Skeletal muscle tissue (tissue), 4 donors: ENCODE measurements around the gene CTNNA2. TPM values are rescaled to one million over a fixed set of nuclear protein-coding genes. Genes with fewer than 3 reads are reported as not detected.

ENCODE experiments used
- H3K27ac ChIP-seq: one replicate; pipeline ENCODE4 v1.7.0; 2013; ENCODE audit warnings: mild to moderate bottlenecking, low read depth, low read length, inconsistent platforms
- H3K27me3 ChIP-seq, 3 donors: one replicate each; pipeline ENCODE4 v1.7.0; 2013; ENCODE audit warnings: low read length in 3 of 3; ENCODE audit not compliant: control insufficient read depth in 3 of 3, insufficient read depth in 3 of 3
- H3K36me3 ChIP-seq, 3 donors: one replicate each; pipeline ENCODE4 v1.7.0; 2013; ENCODE audit warnings: low read length in 3 of 3; ENCODE audit not compliant: control insufficient read depth in 3 of 3, insufficient read depth in 3 of 3
- H3K4me1 ChIP-seq, 3 donors: one replicate each; pipeline ENCODE4 v1.7.0; 2013; ENCODE audit warnings: low read length in 3 of 3, mild to moderate bottlenecking in 3 of 3; ENCODE audit not compliant: control insufficient read depth in 3 of 3, insufficient read depth in 3 of 3
- H3K4me3 ChIP-seq, 3 donors: one replicate each; pipeline ENCODE4 v1.7.0; 2013; ENCODE audit warnings: low read length in 3 of 3
- H3K9ac ChIP-seq, 3 donors: one replicate each; pipeline ENCODE4 v1.7.0; 2013; ENCODE audit warnings: low read length in 3 of 3, mild to moderate bottlenecking in 3 of 3, moderate library complexity in 2 of 3, low read depth in 1 of 3
- H3K9me3 ChIP-seq, 3 donors: one replicate each; pipeline ENCODE4 v1.7.0; 2013; ENCODE audit warnings: low read length in 3 of 3; ENCODE audit not compliant: control insufficient read depth in 3 of 3
- total RNA-seq: library from RNA; depleted of rRNA; stranded (reverse); fragments of >200 nt; gene quantifications from one replicate; pipeline ENCODE4 v1.2.3, GENCODE V29; 2014
- donor health status: Osteomylitis.

Gene CTNNA2
- total RNA-seq, 1 donor from 2014 or later = 1.0 TPM

DNA sequence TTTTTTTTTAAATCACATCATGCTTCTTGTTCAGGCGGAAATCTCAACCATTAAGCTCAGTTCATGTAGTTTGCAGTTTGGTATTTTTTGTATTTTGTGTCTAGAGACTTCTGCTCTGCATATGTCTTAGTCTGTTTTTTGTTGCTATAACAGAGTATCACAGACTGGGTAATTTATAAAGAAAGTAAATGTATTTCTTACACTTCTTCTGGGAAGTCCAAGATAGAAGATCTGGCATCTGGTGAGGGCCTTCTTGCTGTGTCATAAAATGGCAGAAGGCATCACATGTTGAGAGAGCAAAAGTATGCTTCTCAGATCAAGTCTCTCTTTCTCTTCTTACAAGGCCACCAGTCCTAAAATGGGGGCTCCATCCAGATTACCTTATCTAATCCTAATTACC, 208.2 kb downstream of the CTNNA2 start:
- Histone ChIP-seq H3K36me3 (no peaks in the 10 kb centered on the region), H3K4me3 (no peak overlapping the region), H3K27ac (no peak overlapping the region), H3K27me3 (no peaks in the 10 kb centered on the region), H3K9ac (no peak overlapping the region), H3K9me3 (no peaks in the 10 kb centered on the region), H3K4me1 (no peaks in the 10 kb centered on the region)

DNA sequence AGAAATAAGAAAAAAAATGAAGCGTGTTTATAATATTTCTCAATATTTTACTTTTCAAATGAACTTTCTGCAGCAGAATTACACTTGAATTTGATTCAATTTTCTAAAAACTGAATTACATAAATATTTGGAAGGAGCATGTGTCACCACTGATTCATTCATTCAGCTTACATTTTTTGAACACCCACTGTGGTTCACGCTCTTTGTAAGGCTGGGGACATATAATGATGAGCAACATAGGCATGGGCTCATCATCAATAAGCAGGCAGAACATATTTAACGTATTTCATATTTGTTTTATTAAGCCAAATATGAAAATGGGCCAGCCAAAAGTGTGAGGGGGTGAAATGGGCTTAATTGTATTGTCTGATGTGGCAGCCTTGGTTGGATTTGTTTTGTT, 209.1 kb downstream of the CTNNA2 start:
- H3K9ac ChIP-seq = no peak overlapping the region
- no peaks in the 10 kb centered on the region for H3K9me3 ChIP-seq
- no peaks in the 10 kb centered on the region for H3K36me3 ChIP-seq
- no peak overlapping the region for H3K27ac ChIP-seq
- no peaks in the 10 kb centered on the region for H3K27me3 ChIP-seq
- H3K4me3 ChIP-seq = no peak overlapping the region
- H3K4me1 ChIP-seq = no peaks in the 10 kb centered on the region

DNA sequence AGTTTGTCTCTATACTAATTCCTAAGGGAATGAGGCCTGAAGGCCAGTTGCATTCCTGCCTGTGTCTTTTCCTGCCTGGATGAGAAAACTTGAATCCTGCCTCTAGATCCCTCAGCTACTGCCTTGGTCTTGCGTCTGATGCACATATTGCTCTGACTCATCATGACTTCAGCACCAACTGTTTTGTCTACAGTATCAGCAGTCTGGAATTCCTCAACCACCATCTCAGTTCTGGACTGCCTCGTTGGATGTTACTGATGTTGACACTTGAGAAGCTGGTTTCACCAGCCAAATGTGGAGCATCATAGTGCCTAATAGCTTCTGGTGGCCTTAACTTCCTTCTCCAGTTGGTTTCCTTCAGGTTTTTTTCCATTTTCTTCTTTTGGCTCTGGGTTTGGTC, 211.0 kb downstream of the CTNNA2 start:
- H3K9ac ChIP-seq = no peak overlapping the region

DNA sequence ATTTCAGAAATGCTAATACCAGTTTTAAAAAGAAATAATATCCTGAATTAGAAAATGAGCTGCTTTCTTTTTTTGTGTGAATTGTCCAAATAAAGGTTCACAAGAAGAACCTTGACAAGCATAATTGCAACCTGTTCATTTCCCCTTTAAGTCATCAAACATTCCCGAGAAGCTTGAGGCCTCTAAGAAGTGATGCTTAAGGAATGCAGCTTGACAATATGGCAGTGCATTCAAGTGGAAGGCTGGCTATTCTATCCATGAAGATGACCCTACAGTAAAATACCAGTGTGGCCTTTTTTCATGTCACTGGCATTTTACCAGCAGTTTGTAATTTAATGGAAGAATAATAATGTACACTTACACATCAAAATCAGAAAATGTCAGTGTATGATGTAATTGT, 216.7 kb downstream of the CTNNA2 start:
- H3K27me3 ChIP-seq = no peaks in the 10 kb centered on the region
- no peak overlapping the region for H3K27ac ChIP-seq
- H3K9ac ChIP-seq = no peak overlapping the region
- no peaks in the 10 kb centered on the region for H3K4me1 ChIP-seq
- H3K36me3 ChIP-seq = no peaks in the 10 kb centered on the region
- no peaks in the 10 kb centered on the region for H3K9me3 ChIP-seq
- H3K4me3 ChIP-seq = no peak overlapping the region

More for the DNA sequence above, 211.0 kb downstream of the CTNNA2 start:
- no peaks in the 10 kb centered on the region for H3K36me3 ChIP-seq
- no peaks in the 10 kb centered on the region for H3K4me1 ChIP-seq
- no peak overlapping the region for H3K4me3 ChIP-seq
- no peak overlapping the region for H3K27ac ChIP-seq
- H3K27me3 ChIP-seq = no peaks in the 10 kb centered on the region
- H3K9me3 ChIP-seq = no peaks in the 10 kb centered on the region

DNA sequence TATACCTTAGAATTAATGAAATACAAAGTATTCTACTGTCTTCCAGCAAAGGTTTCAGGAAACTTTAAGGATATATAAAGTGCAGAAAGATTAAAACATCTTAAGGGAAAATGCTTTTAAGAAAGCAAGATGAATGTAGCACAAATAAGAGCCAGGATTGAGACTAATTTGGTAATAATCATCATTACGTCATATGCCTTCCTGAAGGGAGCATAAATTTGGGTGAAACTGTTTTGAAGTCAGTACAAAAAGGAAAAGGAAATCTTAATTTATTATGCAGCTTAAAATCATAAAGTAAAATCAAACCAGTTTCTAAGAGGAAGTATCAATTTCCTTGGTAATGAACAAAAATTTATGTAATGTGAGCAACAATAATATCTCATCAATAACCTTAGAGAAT, 221.7 kb downstream of the CTNNA2 start:
- Histone ChIP-seq H3K27ac (no peak overlapping the region), H3K27me3 (no peaks in the 10 kb centered on the region), H3K9me3 (no peaks in the 10 kb centered on the region), H3K4me1 (no peaks in the 10 kb centered on the region), H3K9ac (no peak overlapping the region), H3K4me3 (no peak overlapping the region), H3K36me3 (no peaks in the 10 kb centered on the region)

DNA sequence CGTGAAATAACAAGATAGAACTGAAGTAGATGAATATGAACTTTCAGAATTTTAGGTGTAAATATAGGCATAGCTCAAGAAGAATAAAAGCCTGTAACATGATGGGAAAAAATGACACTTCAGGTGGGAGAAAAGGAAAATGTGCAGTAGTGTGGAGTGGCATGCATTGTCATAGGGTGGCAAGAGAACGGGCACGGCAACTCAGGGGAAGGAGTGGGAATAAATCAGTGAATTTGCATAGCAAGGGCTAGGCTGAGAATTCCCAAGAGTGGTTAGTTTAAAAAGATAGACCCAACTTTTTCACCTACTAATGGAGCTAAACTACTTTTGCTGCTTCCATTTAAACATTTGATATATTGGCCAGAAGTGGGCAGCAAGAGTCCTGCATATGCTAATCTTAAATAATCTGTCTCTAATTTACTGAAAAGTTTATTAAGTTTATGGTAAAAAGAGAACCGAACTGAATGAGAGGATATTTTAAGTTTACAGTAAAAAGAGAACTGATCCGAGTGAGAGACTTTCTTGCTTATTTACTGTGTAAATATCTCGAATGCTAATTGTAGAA, 228.1 kb downstream of the CTNNA2 start:
- Histone ChIP-seq H3K4me3 (no peak overlapping the region), H3K9me3 (no peaks in the 10 kb centered on the region), H3K27me3 (no peaks in the 10 kb centered on the region), H3K9ac (no peak overlapping the region), H3K27ac (no peak overlapping the region), H3K36me3 (no peaks in the 10 kb centered on the region), H3K4me1 (no peaks in the 10 kb centered on the region)

DNA sequence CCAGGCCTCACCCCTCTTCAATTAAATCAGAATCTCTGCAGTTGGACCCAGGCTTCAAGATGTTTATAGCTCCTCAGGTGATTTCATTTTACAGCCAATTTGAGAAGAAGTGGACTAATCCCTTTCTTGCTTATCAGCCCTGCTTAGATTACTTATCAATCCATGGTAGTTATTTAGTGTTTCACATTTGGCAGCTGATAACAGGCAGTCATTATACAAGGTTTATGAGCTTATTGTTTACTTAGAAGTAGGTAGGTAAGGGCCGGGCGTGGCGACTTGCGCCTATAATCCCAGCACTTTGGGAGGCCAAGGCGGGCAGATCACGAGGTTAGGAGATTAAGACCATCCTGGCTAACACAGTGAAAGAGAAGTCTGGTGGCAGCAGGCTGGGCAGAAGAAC, 237.5 kb downstream of the CTNNA2 start:
- no peaks in the 10 kb centered on the region for H3K27me3 ChIP-seq

DNA sequence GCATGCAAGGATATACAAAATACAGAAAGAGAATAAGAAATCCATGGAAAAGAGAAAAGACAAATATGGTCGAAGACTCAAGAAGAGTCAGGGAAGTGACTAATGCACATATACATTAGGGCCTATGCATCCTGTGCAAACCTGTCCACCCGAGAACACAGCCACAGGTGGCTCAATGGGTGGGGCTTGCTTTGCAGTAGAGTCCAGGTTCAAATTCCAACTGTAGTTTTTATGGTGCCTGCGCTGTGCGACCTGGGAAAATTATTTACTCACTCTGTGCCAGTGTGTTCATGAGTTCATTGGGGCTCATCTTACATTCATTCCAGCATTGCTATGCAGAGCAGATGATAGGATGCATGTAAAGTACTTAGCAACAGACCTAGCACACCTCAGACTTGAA, 244.7 kb downstream of the CTNNA2 start:
- H3K9me3 ChIP-seq = peaks cover 0 to 3% (median 2%) of the 10 kb centered on the region in 3 donors
- no peaks in the 10 kb centered on the region for H3K36me3 ChIP-seq
- no peak overlapping the region for H3K27ac ChIP-seq
- no peaks in the 10 kb centered on the region for H3K4me1 ChIP-seq
- no peak overlapping the region for H3K4me3 ChIP-seq
- H3K9ac ChIP-seq = no peak overlapping the region
- H3K27me3 ChIP-seq = no peaks in the 10 kb centered on the region

More for the DNA sequence above, 237.5 kb downstream of the CTNNA2 start:
- Histone ChIP-seq H3K4me1 (no peaks in the 10 kb centered on the region), H3K4me3 (no peak overlapping the region), H3K27ac (no peak overlapping the region), H3K9ac (no peak overlapping the region), H3K9me3 (peaks cover 0 to 2% (median 0%) of the 10 kb centered on the region in 3 donors), H3K36me3 (no peaks in the 10 kb centered on the region)

DNA sequence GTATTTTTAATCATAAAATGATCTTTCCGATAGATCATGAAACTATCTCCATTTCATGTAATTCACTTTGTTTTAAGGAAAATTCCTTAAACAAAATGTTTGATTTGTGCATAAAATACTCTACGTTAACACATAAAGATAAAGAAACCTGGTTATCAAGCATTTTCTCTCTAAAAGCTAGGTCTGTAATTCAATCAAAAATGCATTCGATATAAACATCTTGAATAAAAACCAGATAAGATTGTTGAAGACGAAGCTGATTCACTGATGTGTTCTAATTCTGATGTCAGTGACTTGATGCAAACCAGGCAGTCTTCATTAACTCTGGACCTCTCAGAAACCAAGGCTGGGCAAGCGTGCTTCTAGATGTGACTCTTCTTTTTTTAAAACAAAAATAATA, 245.2 kb downstream of the CTNNA2 start:
- H3K4me1 ChIP-seq = no peaks in the 10 kb centered on the region
- H3K27me3 ChIP-seq = no peaks in the 10 kb centered on the region
- no peaks in the 10 kb centered on the region for H3K36me3 ChIP-seq
- H3K4me3 ChIP-seq = no peak overlapping the region
- peaks cover 0 to 3% (median 0%) of the 10 kb centered on the region in 3 donors for H3K9me3 ChIP-seq
- H3K27ac ChIP-seq = no peak overlapping the region
- H3K9ac ChIP-seq = no peak overlapping the region

DNA sequence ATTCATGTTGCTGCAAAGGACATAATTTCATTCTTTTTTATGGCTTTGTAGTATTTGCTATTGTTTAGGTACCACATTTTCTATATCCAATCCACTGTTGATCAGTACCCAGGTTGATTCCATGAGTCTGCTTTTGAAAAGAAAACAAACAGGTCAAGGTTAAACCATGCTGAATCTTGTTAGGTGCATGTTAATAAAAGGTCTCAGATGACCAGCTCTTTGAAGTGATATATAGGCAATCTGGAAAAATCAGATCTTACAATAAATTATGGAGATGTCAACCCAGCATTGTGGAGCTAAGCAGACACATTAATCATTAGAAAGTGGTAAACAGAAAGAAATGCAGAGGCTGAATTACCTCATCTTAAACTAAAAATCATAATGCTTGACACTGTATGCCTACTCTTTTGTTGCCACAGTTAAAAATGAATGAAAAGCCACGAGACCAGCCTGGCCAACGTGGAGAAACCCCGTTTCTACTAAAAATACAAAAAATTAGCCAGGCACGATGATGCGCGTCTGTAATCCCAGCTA, 246.0 kb downstream of the CTNNA2 start:
- Histone ChIP-seq H3K27ac (no peak overlapping the region), H3K4me3 (no peak overlapping the region), H3K9me3 (peaks cover 0 to 3% (median 0%) of the 10 kb centered on the region in 3 donors), H3K36me3 (no peaks in the 10 kb centered on the region), H3K4me1 (no peaks in the 10 kb centered on the region), H3K27me3 (no peaks in the 10 kb centered on the region), H3K9ac (no peak overlapping the region)
